GM10266 (cell line): ENCODE data around the gene CDH11.

Source experiments
- DNase-seq: peaks from one replicate; pipeline ENCODE4 v3.0.0; 2012; ENCODE audit errors: extremely low spot score
- TF ChIP-seq, protein P1 (sequence below): IDR thresholded peaks from 2 replicates; pipeline ENCODE4 v1.5.1; 2012; ENCODE audit warnings: mild to moderate bottlenecking, low read depth; ENCODE audit not compliant: control insufficient read depth, insufficient read depth; ENCODE audit errors: missing control alignments

The CDH11 gene

GRCh38 chr16:65126845-65127624 lies 5.2 kb upstream of the CDH11 start:
- DNase-seq: no peak

DNA sequence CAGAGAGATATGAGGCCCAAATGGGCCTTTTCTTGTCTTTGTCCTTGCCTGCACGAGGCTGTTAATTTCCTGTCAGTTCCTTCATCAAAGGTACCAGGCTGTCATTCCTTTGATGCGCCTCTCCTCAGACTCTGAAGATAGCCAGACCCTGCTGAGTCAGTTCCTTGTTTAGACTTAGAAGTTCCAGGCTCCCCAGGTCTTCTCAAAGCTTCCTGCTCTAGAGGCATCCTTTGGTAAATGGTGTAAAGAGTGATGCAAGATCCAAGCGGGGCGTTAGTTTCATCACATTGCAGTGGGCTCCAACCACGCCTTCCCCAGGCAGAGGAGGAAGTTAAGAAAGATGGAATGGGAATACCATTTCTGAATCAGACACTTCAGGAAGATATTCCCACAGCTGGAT lies 4.0 kb upstream of the CDH11 start:
- DNase-seq: no peak
- TF ChIP-seq, protein P1, sequence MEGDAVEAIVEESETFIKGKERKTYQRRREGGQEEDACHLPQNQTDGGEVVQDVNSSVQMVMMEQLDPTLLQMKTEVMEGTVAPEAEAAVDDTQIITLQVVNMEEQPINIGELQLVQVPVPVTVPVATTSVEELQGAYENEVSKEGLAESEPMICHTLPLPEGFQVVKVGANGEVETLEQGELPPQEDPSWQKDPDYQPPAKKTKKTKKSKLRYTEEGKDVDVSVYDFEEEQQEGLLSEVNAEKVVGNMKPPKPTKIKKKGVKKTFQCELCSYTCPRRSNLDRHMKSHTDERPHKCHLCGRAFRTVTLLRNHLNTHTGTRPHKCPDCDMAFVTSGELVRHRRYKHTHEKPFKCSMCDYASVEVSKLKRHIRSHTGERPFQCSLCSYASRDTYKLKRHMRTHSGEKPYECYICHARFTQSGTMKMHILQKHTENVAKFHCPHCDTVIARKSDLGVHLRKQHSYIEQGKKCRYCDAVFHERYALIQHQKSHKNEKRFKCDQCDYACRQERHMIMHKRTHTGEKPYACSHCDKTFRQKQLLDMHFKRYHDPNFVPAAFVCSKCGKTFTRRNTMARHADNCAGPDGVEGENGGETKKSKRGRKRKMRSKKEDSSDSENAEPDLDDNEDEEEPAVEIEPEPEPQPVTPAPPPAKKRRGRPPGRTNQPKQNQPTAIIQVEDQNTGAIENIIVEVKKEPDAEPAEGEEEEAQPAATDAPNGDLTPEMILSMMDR: no peak

More at GRCh38 chr16:65126845-65127624, 5.2 kb upstream of the CDH11 start:
- TF ChIP-seq, protein P1: no peak

DNA sequence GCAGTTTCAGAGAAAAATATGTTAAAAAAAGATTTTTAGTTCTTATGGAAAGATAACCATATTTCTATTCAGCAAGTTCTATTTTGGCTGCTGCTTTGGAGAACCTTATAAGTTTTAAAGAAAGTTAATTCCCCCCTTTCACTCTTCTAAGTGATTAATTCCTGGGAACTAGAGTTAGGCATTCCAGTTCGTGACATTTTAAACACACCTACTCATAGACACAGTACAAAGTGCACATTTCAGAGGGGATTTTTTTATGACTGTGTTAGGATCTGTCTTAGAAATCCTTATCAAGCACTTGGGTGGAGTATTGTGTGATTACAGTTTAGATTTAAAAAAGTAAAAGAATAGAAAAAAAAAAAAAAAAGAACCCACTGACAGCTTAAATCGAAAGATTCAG lies 3.5 kb upstream of the CDH11 start:
- DNase-seq: no peak
- TF ChIP-seq, protein P1: no peak

DNA sequence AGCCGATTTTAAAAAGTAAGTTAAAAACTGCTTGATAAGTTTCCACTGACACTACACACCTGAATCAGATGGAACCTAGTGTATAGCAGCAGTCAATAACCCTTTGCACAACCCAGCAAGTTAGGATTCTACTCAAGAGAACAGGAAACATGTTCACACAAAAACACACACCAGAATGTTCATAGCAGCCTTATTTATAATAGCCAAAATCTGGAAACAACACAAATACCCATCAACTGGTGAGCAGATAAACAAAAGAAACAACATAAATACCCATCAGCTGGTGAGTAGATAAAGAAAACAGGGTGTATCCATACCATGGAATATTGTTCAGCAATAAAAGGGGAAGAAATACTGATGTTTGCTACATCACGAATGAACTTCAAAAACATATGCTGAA lies 2.7 kb upstream of the CDH11 start:
- TF ChIP-seq, protein P1: no peak
- no peak for DNase-seq

GRCh38 chr16:65124212-65124548 lies 2.3 kb upstream of the CDH11 start:
- TF ChIP-seq, protein P1: no peak
- no peak for DNase-seq

GRCh38 chr16:65123396-65124211 lies 1.7 kb upstream of the CDH11 start:
- no peak for DNase-seq
- TF ChIP-seq, protein P1: no peak
